GM10248 (cell line): ENCODE measurements around the gene AGPAT1.

ENCODE experiments used
- CTCF ChIA-PET: fragments of 300-600 bp; sonication (Branson Sonifier 250); formaldehyde crosslinking; extraction: SDS; loops from one replicate; lab custom pipeline; 2021; ENCODE audit warnings: antibody characterized with exemption; lab: Yijun Ruan, JAX
- POLR2A ChIA-PET: fragments of 350-650 bp; sonication (Branson Sonifier 250); formaldehyde crosslinking; extraction: SDS; loops from one replicate; lab custom pipeline; 2020; ENCODE audit warnings: antibody characterized with exemption; lab: Yijun Ruan, JAX
- DNase-seq: peaks from one replicate; pipeline ENCODE4 v3.0.0; 2012; ENCODE audit errors: extremely low spot score
- TF ChIP-seq, protein P1 (sequence below): IDR thresholded peaks from 2 replicates; pipeline ENCODE4 v1.5.1; 2012; ENCODE audit warnings: mild to moderate bottlenecking, low read depth; ENCODE audit errors: extremely low read depth, missing control alignments, control extremely low read depth

Gene AGPAT1

DNA sequence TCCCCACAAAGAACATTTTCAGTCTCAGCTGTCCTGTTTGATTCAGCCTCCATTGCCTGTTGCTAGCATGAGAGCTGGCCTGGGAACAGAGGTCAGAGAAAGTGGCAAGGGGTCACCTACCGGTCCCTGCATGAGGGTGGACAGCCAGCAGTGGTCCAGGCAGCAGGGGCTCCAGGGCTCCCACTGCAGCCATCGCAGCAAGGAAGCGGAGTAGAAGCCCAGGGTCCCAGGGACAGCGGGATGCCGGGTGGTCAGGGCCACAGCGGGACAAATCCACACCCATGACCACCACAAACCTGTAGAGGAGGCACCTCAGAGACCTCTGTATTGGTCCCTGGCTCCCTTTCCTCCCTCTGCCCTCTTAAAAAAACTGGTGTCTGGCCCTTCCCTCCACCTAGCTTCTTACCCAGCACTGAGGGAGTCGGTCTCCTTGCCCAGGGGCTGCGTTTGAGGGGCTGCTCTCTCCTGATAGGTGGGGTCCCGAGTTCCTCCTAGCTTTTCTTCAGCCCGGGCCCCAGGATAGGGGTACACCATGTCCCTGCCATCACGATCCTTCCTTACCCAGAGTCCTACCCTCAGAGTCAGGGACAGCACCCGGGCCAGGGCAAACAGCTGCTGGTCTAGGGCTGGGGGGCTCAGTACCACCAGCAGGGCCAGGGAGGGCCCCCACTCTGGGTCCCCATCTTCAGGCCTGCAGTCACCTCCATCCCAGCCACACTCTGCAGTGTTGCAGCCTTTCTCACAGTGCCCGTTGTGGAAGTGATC lies 25.0 kb upstream of the AGPAT1 start:
- ChIA-PET CTCF (no interaction called here), POLR2A (no interaction called here)
- no peak for DNase-seq
- TF ChIP-seq, protein P1, sequence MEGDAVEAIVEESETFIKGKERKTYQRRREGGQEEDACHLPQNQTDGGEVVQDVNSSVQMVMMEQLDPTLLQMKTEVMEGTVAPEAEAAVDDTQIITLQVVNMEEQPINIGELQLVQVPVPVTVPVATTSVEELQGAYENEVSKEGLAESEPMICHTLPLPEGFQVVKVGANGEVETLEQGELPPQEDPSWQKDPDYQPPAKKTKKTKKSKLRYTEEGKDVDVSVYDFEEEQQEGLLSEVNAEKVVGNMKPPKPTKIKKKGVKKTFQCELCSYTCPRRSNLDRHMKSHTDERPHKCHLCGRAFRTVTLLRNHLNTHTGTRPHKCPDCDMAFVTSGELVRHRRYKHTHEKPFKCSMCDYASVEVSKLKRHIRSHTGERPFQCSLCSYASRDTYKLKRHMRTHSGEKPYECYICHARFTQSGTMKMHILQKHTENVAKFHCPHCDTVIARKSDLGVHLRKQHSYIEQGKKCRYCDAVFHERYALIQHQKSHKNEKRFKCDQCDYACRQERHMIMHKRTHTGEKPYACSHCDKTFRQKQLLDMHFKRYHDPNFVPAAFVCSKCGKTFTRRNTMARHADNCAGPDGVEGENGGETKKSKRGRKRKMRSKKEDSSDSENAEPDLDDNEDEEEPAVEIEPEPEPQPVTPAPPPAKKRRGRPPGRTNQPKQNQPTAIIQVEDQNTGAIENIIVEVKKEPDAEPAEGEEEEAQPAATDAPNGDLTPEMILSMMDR = no peak

DNA sequence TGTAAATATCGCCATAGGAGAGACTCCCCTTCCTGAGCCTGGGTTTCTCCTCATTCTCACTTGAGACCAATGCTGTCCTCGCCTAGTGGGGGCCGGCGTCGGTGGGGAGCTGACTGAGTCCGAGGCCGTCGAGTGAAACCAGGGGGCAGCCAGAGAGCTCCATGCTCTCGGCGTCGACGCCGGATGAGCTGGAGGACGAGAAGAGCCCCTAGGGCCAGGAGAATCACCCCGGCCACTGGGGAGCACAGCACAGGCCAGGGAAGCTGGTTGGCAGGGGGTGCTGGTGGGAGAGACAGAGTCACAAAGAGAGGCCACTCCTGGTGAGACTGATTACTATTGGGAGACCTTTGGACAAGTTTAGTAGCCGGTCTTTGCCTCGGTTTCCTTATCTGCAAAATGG lies 23.0 kb upstream of the AGPAT1 start:
- no peak for DNase-seq
- ChIA-PET POLR2A (interaction anchor here (0.7 kb wide), 1 partner anchor 17 kb away, joined by 3 read pairs; no protein-coding TSS in a partner anchor), CTCF (no interaction called here)
- TF ChIP-seq, protein P1 = no peak

GRCh38 chr6:32198345-32198696 lies 22.4 kb upstream of the AGPAT1 start:
- ChIA-PET POLR2A (no interaction called here), CTCF (interaction anchor here (1.6 kb wide), 1 partner anchor 80 kb away, joined by 6 read pairs; no protein-coding TSS in a partner anchor)
- DNase-seq = no peak
- TF ChIP-seq, protein P1 = no peak

DNA sequence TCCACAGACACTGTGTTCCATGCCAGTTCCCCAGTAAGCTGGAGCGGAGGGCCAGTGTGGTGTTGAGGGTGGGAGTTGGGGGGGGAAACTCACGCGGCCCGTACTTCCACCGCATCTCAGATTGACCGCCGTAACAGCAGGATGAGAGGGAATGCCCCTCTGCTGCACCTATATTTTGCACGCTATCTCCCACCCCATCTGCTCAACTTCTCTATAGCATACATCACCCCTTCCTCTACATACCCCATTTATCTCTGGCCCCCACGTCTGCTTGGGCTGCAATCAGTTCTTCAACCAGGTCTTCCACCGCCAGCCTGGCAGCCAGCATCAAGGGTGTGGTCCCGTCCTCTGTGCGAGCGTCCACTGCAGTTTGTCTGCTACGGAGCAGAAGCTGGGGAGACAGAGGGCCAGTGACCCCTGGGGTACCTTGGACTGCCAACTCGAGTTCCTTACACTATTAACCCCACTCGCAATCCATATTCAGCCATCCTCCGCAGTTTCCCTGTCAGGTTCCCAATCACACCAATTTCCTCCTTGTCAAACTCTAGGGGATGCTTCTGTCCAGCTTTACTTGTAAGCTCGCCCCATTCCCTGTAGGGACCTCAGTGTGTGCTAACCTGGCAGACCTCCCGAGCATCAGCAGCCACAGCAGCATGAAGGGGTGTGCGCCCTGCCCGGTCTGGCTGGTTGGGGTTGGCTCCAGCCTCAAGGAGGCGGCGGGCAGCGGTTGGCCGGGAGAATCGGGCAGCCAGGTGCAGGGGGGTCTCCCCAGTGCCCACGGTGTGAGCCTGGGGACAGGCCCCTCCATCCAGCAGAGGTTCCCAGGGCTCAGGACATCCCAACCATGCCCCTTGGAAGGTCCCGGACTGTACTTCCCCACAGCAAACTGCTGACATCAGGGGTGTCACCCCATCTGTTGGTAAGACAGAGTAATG lies 21.1 kb upstream of the AGPAT1 start:
- POLR2A ChIA-PET = interaction anchor here (0.7 kb wide), 1 partner anchor 1146 kb away, joined by 5 read pairs; no protein-coding TSS in a partner anchor
- CTCF ChIA-PET = interaction anchor here (1.5 to 1.6 kb wide), 3 partner anchors 9 to 150 kb away, joined by 4 to 7 read pairs (median 6); no protein-coding TSS in a partner anchor
- TF ChIP-seq, protein P1 = peak; percentile 19
- peak; percentile 55 for DNase-seq

- TF ChIP-seq, protein P1 = no peak
- POLR2A ChIA-PET = interaction anchor here (0.5 to 0.8 kb wide), 3 partner anchors 68 to 360 kb away, joined by 3 to 8 read pairs (median 7); partner anchors contain the start of genes ATF6B and NEU1
- DNase-seq = peak; percentile 79
- CTCF ChIA-PET = interaction anchor here (0.7 to 2.2 kb wide), 15 partner anchors 9 to 109 kb away, joined by 3 to 11 read pairs (median 4); partner anchors contain the start of genes AGPAT1, ATF6B and FKBPL
Measured at GRCh38 chr6:32195902-32196681, 20.2 kb upstream of the AGPAT1 start.
